ENCODE measurements around the gene IGLL5.

Gene IGLL5

DNA sequence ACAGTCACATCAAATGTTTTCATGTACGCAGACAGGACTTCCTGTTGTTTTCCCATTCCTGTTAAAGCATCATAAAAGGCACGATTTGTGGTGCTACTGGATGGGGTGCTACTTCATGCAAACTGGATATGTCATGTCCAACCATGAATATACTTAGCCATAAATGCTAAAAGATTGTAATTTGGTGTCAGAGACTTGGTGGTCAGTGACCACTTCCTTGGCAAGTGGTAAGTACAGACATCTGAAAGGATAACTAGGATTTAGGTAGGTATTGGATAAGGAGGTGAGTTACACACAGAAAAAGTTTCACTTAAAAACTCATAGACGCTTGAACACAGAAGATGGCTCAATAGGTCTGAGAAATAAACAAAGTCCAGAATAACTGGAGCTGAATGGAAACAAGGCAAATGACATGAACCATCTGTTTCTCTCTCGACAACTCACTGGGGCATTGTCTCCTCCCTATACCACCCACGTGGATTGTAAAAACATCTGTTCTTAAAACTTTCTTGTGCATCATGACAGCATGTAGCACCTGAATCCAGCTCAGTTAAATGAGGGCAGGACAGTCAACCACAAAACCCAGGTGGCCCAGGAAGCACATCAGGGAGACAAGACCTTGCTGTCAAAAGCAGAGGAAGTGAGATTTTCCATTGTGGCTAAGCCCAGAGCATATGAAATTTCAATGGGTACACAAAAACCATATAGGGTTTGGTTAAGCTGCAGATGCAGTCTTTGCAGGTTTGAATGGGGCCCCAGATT, 22.1 kb upstream of the IGLL5 start:
- no peak for DNase-seq

DNA sequence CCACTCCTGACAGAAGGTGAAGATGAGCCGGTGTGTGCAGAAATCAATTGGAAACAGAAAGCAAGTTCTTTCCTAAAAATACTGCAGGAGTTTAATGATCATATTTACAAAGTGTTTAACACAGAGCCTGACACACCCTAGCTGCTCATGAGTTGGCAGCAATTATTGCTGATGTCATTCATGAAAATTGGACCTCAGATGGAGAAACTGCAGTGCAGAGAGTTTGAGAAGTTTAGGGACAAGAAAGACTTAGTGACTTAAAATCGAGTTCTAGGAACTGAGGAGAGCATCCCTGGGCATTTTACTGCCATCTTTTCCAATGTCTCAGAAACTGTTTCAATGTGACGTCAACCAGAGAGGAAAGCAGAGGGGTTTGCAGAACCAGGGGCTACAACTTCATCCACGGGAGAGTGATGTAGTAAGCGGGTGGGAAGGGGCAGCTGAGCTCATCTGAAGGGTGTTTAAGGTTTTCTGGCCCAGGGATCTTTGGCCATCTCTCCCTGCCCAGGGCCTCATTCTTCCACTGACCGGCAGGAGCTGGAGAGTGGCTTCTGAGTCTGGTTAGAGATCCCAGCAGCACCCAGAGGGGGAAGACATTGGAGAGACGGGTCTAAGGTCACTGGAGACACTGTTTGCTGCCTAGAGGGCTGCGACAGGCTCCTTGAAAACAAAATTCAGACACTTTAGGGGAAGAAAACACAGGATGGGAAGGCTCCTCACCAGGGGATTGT, 21.1 kb upstream of the IGLL5 start:
- no peak for DNase-seq

DNA sequence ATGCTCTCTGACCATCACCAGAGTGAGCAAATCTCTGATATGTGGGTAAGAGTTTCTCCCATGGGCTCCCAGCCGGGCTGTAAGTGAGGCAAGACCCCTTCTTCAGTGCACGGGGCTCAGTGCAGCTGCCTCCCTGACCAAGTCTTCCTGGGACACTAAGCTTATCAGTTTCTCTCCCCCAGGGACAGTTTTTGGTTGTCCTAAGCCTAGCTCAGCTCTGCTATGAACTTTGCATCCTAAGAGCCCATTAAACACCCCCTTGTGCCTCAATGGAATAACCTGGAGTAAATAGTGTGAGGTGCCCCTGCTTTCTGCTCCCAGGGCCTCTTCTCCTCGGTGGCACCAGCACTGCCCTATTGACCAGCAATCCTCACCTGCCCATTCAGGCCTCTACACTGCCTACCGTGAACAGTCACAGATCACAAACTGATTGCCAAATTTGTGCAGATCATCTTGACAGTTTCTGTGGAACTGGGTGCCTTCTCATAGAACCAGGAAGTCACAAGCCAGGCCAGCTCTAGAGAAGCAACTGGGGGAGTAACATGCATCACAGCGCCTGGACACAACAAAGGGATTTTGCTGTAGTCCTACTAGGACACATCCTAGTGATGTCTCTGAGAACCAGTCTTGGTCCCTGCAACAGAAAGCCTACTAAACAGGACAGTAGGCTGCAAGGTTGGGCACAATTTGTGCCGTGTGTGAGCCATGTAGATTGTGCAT, 19.5 kb upstream of the IGLL5 start:
- no peak for DNase-seq

DNA sequence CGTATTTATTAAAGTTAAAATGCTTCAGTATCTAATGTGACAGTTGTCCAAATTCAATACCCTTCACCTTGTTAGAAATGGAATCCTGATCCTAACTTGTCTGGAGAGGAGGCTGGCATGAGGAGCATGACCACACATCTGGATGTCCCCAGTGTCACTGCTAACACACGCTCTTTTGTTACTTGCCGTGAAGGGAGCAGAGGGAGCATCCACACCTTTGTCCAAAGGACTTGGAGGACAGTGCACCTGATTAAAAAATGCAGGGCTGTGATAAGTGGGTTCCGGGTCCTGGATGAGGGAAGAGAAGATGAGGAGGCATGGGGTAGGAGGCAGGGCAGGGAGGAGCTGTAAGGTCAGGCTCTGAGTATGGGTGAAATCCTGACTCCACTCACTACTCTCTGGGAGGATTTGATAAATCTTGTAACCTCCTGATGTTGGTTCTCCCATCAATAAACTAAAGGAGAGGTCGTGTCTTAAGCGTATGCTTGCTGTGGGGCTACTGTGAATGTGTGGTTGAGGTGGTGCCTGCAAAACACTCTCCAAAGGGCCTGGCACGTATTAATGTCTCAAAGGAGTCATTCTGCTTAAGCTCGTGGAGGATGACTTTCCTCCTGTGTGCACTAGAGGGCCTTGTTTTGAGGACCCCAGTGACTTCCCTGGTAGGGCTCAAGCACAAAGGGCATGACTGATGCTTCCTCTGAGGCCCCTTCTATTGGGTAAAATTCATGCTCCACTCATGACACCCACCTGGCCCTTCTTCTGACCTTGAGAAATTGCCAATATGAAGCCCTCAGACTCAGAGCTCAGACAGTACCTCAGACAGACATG, 16.8 kb upstream of the IGLL5 start:
- no peak for DNase-seq

DNA sequence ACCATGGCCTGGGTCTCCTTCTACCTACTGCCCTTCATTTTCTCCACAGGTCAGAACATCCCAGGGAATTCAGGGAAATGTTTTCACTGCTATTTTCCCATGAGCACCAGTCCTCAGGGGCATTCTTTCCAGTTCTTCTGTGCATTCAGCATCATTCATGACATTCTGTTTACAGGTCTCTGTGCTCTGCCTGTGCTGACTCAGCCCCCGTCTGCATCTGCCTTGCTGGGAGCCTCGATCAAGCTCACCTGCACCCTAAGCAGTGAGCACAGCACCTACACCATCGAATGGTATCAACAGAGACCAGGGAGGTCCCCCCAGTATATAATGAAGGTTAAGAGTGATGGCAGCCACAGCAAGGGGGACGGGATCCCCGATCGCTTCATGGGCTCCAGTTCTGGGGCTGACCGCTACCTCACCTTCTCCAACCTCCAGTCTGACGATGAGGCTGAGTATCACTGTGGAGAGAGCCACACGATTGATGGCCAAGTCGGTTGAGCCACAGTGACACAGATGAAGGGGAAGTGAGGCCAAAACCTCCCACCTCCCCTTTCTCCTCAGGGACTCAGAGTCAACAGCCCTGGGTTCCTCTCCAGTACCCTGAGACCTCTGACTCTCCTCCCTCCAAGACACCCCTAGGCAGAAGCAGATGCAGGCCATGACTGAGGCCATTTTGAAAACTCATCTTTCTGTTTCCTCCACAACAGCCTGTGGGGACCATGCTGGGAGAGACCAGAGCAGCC, 15.9 kb upstream of the IGLL5 start:
- no peak for DNase-seq

DNA sequence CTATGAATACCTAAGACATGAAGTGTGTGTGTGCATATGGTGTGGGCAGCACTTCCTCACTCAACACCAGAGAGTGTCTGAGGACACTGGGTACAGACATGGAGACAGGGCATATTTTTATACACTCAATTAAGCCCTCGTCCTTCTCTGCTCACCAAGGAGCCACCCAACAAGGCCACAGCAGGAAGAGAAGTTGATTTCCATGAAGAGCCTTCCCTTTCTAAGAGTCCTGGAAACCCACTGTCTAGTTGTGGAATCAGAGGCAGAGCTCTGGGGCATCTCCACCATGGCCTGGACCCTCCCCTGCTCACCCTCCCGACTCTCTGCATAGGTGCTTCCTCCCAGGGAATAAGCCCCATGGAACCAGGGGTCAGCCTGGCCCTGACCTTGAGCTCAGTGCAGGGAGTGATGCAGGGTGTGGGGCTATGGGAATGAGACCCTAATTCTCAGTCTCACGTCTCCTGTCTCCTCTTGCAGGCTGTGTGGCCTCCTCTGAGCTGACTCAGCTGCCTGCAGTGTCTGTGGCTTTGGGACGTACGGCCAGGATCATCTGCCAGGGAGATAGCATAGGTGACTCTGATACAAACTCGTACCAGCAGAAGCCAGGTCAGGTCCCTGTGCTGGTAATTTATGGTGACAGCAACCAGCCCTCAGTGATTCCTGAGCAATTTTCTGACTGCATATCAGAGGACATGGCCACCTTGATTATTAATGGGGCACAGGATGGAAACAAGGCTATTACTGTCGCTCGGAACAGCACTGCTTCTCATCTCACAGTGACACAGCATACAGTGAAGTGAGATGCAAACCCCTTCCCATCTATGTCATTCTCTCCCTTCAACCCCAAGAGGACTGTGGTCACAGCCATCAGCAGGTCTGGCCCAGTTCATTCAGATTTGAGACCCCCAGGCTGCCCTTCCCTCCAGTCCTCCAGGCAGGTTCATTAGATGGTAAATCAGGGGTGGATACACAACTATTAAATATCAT, 14.6 kb upstream of the IGLL5 start:
- DNase-seq, result no peak

DNA sequence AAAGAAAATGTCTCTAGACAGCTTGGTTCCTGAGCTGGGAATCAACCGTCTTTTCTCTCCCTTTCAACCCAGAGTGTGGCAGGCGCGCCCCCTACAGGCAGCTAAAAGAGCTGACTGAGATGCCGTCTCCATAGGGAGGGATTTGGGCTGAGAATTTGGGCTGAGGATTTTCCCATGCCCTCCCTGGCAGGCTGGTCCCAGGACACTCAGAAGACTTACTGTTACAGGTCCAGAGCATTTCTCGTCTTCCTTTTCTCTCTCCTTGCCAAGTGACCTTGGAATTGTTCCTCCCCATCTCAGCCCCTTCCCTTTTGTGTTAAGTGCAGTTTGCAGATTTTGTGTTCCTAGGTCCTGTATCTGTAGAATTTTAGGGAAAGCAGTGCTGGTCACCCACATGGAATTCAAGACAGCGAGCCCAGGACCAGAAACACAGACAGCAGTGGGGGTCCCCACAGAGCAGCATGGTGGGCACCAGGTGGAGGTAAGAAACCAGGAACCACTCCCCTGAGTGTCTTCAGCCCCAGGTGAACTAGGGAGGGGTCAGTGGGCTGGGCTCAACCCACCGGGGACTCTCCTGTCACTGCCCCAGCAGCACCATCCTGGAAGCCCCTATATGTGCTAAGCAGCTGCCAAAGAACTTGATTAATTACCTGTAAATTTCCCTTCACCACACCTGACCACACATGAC, 9.9 kb upstream of the IGLL5 start:
- DNase-seq, result peak; percentile 40

DNA sequence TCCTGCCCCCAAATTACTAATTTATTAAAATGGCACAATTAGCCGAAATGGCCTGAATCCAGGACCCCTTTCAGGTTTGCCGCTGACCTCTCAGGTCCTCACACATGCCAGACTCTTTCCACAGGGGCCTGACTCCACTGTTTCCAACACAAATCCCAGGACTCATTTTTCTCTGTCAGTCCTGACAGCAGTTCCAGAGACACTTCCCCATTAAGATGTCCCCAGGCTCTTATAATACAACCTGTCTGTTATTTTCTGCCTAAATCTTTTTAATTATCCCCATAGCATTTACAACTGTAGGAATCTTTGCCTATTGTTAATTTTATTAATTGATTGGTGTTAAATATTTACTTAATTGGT, 9.4 kb upstream of the IGLL5 start:
- DNase-seq, result no peak

DNA sequence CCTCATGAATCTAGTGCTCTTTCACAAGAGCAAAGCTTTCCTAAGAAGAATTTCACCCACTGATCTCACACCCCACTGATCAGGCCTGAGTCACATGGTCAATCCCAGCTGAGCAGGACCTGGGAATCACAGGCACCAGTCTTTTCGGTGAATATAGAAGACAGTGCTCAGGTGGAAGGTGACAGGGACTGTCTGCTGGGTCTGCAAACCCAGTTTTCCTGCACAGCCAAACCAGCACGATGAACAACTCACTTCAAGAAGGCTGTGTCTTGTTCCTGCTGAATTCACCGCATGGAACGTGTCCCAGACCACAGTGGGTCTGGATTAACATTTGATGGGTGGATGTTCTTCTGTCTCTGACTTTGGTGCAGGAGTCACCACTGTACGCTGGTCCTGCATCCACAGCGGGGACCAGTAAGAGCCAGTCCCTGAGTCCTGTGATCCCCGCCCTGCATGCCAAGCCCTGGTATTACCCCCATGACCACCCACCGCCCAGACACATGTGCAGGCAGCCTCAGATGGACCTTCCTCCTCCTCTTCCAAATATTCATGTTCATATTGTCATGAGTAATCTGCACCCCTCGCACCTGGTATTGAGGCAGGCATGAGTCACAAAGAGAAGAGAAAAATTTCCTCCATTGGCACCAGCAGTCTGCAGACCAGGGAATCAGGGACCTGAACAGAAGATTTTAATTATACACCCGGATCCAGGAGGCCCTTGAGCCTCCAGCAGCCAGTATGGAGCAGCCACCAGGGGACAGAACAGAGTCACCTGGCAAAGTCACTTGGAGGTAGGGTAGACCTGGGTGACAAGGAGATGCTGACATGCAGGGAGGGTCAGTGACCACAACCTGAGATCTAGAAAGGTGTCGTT, 8.6 kb upstream of the IGLL5 start:
- DNase-seq, result no peak

DNA sequence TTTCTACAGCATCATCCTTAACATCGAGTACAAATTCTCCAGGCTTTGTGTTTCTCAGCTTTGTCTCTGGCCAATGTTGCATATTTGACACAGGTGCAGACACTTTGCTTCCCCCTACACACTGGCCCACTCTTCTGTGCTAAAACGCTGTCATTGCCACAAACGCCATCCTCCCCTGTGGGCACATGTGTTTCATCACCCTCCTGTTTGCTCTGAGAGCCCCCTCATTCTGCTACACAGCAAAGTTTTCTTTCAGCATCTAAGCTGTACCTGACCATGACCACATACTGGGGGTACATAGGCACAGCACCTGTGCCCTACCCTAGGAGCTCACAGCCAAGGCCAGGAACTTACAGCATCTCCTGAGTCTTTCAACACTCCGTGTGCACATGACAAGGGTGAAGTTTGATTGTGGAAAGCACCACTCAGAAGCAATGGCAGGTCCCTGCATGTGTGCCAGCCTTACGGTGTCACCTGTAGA, 7.9 kb upstream of the IGLL5 start:
- no peak for DNase-seq

DNA sequence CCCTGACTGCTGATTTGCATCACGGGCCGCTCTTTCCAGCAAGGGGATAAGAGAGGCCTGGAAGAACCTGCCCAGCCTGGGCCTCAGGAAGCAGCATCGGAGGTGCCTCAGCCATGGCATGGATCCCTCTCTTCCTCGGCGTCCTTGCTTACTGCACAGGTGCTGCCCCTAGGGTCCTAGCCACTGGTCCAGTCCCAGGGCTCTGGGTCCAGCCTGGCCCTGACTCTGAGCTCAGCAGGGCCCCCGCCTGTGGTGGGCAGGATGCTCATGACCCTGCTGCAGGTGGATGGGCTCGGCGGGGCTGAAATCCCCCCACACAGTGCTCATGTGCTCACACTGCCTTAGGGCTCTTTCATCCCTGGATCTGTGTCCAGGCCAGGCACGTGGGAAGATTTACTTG, 7.0 kb upstream of the IGLL5 start:
- no peak for DNase-seq

DNA sequence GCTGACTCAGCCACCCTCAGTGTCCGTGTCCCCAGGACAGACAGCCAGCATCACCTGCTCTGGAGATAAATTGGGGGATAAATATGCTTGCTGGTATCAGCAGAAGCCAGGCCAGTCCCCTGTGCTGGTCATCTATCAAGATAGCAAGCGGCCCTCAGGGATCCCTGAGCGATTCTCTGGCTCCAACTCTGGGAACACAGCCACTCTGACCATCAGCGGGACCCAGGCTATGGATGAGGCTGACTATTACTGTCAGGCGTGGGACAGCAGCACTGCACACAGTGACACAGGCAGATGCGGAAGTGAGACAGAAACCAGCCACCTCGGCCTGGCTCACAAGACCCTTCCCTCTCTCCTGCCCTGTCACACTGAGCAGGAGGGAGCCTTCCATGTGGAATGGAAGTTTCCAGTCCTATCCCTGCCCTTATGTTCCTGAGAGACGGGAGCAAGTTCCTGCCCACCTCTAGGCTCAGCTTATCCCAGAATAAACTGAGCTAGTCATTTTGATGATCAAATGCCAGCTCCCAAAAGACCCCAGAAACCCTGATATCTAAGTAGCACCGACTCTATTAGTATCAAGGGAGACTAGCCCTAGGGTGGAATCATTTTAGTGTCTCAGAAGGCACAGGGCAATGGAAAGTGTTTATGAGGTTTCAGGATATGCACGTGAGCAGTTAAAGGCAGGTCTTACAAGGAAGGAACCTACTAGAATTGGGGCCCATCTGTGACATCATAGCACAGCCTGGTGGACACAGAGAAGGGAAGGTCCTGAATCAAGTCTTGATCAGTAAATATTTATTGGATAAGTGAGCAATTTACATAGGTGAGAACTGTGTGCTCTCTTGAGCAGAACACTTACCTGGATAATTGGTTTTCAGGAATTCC, 6.3 kb upstream of the IGLL5 start:
- no peak for DNase-seq

DNA sequence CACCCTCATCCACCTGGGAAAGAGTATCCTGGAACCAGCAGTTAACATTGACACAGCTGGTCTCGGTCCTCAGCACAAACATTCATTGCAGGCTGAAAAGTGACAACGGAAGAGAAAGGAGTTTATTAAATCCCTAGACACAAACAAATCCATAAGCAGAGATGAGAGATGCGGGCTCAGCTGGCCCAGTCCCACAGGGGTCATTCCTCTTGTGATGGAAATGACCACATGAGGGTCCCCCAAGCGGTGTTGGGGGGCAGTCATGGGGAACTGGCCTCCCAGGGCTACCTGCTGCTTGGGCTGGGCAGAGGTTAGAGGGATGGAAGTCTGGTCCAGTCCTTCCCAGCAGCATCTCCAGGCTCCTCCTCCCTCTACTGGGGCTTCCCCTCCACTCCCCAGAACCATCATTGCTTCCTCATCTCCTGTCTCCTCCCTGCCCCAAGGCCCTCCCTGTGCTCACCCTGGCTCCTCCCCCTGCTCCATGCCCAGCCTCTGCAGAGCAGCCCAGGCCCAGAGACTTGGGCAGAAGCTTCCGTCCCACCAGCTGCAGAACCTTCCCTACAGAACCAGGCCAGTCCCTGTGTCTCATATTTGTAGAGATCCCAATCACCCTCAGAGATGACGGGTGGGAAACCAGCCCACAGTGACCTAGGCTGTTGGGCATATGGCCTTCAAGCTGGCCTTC, 5.4 kb upstream of the IGLL5 start:
- DNase-seq, result no peak

DNA sequence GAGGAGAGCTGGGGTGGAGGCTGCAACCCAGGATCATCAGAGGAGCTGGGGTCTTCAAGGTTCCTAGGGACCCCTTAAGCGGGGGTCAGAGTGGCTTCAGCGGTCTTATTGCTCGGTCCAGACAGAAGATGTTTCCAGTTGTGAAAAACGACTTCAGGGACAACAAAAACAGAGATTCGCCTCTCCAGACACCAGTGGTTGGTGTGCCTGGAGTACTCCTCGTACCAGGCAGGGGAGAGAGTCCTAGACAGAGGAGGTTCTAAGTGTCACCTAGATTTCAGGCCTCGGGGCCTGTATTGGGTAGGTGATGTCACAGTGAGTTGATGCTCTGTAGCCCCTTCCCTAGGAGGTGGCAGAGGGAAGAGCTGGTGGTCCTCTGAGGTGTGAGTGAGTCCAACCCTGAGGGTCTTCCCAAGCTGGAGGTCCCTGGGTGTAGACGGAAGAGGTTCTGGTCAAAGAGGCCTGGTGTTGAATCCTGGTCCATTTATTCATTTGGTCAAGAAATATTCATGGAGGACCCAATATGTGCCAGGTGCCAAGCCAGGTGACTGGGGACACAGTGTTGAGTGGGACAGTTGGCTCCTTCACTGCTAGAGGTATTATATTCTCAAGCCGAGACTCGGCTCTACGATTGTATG, 4.4 kb upstream of the IGLL5 start:
- no peak for DNase-seq

DNA sequence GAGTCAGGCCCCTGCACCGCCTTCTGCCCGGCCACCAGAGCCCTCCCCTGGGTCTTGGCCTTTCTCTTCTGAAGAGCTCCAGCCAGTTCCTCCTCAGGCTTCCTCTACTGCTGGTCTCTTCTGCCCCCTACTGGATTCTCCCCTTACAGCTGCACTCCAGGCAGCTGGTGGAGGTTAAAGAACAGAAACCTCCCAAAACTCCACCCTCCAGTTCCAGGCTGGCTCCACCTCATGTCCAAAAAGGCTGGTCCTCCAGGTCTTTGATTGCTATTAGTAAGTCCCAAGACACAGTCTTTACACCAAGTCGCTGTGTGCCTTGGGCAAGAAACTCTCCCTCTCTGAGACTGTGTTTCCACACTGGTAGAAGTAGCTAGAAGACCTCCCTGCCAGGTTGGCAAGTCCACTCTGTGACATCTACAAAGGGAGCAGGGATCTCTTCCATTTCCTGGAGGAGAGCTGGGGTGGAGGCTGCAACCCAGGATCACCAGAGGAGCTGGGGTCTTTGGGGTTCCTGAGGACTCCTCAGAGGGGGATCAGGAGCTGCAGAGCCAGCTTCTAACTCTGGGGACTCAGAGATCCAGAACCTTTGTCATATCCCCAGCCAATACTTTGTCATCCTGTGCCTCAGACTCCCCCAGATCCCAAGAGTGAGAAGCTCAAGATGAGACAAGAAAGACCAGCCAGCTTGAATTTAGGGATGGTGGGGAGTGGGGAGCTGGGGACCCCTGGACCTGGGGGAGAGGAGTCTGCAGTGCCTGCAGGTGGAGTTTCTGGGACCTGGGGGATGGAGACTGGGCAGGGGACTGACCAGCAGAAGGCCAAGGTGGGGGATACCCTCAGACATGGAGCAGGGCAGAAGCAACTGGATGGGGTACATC, 3.4 kb upstream of the IGLL5 start:
- DNase-seq, result peak; percentile 20
